GM10266 (cell line): Measurements from ENCODE around the gene NCOA3.

Experiments
- DNase-seq: peaks from one replicate; pipeline ENCODE4 v3.0.0; 2012; ENCODE audit errors: extremely low spot score
- CTCF ChIP-seq: IDR thresholded peaks from 2 replicates; pipeline ENCODE4 v1.5.1; 2012; ENCODE audit warnings: mild to moderate bottlenecking, low read depth; ENCODE audit not compliant: control insufficient read depth, insufficient read depth; ENCODE audit errors: missing control alignments

Gene NCOA3

GRCh38 chr20:47686545-47686944, 184.9 kb downstream of the NCOA3 start:
- DNase-seq: no peak
- no peak for TF ChIP-seq CTCF

- no peak for DNase-seq
- TF ChIP-seq CTCF: no peak
Observed at GRCh38 chr20:47687095-47687987, 185.7 kb downstream of the NCOA3 start.

GRCh38 chr20:47688385-47689381, 187.0 kb downstream of the NCOA3 start:
- DNase-seq: no peak
- TF ChIP-seq CTCF: no peak

- no peak for TF ChIP-seq CTCF
Observed at GRCh38 chr20:47689731-47690130, 188.0 kb downstream of the NCOA3 start.

GRCh38 chr20:47691625-47692024, 189.9 kb downstream of the NCOA3 start:
- TF ChIP-seq CTCF: no peak
- no peak for DNase-seq

More at GRCh38 chr20:47689731-47690130, 188.0 kb downstream of the NCOA3 start:
- DNase-seq: no peak

GRCh38 chr20:47694021-47694818, 192.5 kb downstream of the NCOA3 start:
- TF ChIP-seq CTCF: no peak
- no peak for DNase-seq
